A673 (cell line): ENCODE data around the gene C3orf18. TPM values are rescaled to one million over a fixed set of nuclear protein-coding genes. Genes with fewer than 3 reads are reported as not detected.

Source experiments
- BruUV-seq: library from RNA; stranded (reverse); fragments of 400-500 nt; replicated peaks from 2 replicates; lab custom pipeline; 2021; lab: Mats Ljungman, UMichigan
- CTCF ChIA-PET: fragments of 300-600 bp; sonication (Branson Sonifier 250); formaldehyde crosslinking; loops from one replicate; lab custom pipeline; 2022; ENCODE audit warnings: antibody characterized with exemption; lab: Charles Lee
- POLR2A ChIA-PET: fragments of 300-600 bp; sonication (Branson Sonifier 250); formaldehyde crosslinking; loops from one replicate; lab custom pipeline; 2022; ENCODE audit warnings: antibody characterized with exemption; ENCODE audit not compliant: low non-redundant PET; lab: Charles Lee
- DNase-seq: peaks from one replicate; pipeline ENCODE4 v3.0.0-alpha.2; 2015; ENCODE audit warnings: low spot score
- H3K27ac ChIP-seq: fragments of 200-600 bp; sonication (generic); 2 replicates; pipeline ENCODE4 v1.5.1; 2016; ENCODE audit warnings: mixed run types, low read depth, mild to moderate bottlenecking, mixed read lengths, antibody characterized with exemption, low read length; ENCODE audit not compliant: poor library complexity, severe bottlenecking
- H3K27me3 ChIP-seq: fragments of 200-600 bp; sonication (generic); replicated peaks from 2 replicates; pipeline ENCODE4 v1.6.1; 2017; ENCODE audit warnings: mixed run types, low read depth, mild to moderate bottlenecking, mixed read lengths, antibody characterized with exemption, low read length; ENCODE audit not compliant: insufficient read depth, poor library complexity
- H3K36me3 ChIP-seq: fragments of 200-600 bp; sonication (generic); 2 replicates; pipeline ENCODE4 v1.6.1; 2016; ENCODE audit warnings: mixed run types, mild to moderate bottlenecking, mixed read lengths, antibody characterized with exemption, low read length; ENCODE audit not compliant: insufficient read depth, poor library complexity, severe bottlenecking
- H3K4me1 ChIP-seq: fragments of 200-600 bp; sonication (generic); 2 replicates; pipeline ENCODE4 v1.6.1; 2017; ENCODE audit warnings: mixed run types, mild to moderate bottlenecking, mixed read lengths, antibody characterized with exemption, low read length; ENCODE audit not compliant: insufficient read depth, poor library complexity, severe bottlenecking
- H3K4me3 ChIP-seq: fragments of 200-600 bp; sonication (generic); 2 replicates; pipeline ENCODE4 v1.5.1; 2016; ENCODE audit warnings: low read depth, mixed run types, mild to moderate bottlenecking, mixed read lengths, low read length; ENCODE audit not compliant: poor library complexity, severe bottlenecking
- H3K9me3 ChIP-seq: fragments of 200-600 bp; sonication (generic); 2 replicates; pipeline ENCODE4 v1.6.1; 2016; ENCODE audit warnings: mixed run types, low read depth, mild to moderate bottlenecking, mixed read lengths, antibody characterized with exemption, low read length; ENCODE audit not compliant: poor library complexity, severe bottlenecking
- EZH2 ChIP-seq: fragments of 200-600 bp; sonication (generic); IDR thresholded peaks from 2 replicates; pipeline ENCODE4 v1.6.1; 2017; ENCODE audit warnings: borderline replicate concordance, low read depth, mild to moderate bottlenecking, mixed read lengths, antibody characterized with exemption, low read length; ENCODE audit not compliant: poor library complexity, severe bottlenecking
- intact Hi-C: fragments of 100-400 bp; cut with micrococcal nuclease; formaldehyde crosslinking; loops from one replicate; pipeline ENCODE4 v1.10.0; 2022; ENCODE audit not compliant: unreplicated experiment
- total RNA-seq: library from RNA; stranded (reverse); gene quantifications from 2 replicates; pipeline ENCODE4 v1.2.3, GENCODE V29; 2021
- TF ChIP-seq, protein P1 (sequence below): fragments of 300-800, 200-600 bp; sonication (generic); conservative IDR thresholded peaks from 2 replicates; pipeline ENCODE4 v1.5.1; 2017; ENCODE audit warnings: low read depth, mild to moderate bottlenecking, antibody characterized with exemption, low read length, moderate library complexity, mixed read lengths

C3orf18 gene
- total RNA-seq, 1 experiment from 2014 or later: 1.5 TPM

DNA sequence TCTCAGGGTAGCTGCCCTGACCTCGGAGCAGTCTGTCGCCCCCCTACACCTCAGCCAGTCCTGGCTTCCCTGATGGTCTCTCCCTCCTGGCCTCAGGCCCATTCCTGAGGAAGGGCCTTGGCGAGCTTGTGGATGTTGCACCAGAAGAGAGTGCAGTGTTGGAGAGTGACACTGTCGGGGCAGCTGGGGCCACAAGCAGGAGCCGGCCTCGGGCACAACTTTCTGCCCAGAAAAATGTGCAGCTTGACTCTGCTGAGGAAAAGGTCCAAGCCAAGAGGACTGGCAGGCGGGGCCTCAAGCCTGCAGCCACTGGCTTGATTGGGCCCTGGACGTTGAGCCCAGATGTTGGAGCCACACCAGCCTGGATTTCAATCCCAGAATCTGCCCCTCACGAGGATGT, 14.5 kb upstream of the C3orf18 start:
- DNase-seq: no peak
- intact Hi-C loops: no loop called here
- ChIA-PET POLR2A (no interaction called here), CTCF (no interaction called here)
- H3K27me3 ChIP-seq: no peaks in the 10 kb centered on the region
- no TSS peak for BruUV-seq
- no peak for TF ChIP-seq EZH2
- TF ChIP-seq, protein P1, sequence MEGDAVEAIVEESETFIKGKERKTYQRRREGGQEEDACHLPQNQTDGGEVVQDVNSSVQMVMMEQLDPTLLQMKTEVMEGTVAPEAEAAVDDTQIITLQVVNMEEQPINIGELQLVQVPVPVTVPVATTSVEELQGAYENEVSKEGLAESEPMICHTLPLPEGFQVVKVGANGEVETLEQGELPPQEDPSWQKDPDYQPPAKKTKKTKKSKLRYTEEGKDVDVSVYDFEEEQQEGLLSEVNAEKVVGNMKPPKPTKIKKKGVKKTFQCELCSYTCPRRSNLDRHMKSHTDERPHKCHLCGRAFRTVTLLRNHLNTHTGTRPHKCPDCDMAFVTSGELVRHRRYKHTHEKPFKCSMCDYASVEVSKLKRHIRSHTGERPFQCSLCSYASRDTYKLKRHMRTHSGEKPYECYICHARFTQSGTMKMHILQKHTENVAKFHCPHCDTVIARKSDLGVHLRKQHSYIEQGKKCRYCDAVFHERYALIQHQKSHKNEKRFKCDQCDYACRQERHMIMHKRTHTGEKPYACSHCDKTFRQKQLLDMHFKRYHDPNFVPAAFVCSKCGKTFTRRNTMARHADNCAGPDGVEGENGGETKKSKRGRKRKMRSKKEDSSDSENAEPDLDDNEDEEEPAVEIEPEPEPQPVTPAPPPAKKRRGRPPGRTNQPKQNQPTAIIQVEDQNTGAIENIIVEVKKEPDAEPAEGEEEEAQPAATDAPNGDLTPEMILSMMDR: no peak
- no peak overlapping the region for H3K27ac ChIP-seq
- no peak overlapping the region for H3K4me3 ChIP-seq
- H3K9me3 ChIP-seq: no peaks in the 10 kb centered on the region
- no peaks in the 10 kb centered on the region for H3K36me3 ChIP-seq
- H3K4me1 ChIP-seq: no peaks in the 10 kb centered on the region

DNA sequence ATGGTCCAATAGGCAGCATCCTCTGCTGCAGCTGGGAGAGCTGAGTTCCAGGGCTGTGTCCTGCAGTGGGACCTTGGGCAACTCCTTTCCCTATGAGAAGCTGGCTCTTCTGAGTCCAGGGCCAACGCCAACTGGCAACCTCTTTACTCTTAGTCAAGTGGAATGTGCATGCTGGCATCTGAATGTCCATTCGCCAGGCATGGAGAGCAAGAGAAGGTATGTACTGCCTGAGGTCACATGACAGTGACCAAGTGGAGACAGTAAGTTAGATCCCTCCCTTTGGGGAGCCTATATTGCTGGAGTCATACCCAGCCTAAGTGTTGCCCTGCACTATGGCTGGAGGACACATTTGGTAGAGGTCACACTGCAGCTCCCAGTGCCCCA, 13.9 kb upstream of the C3orf18 start:
- Histone ChIP-seq H3K27ac (no peak overlapping the region), H3K9me3 (no peaks in the 10 kb centered on the region), H3K4me1 (no peaks in the 10 kb centered on the region), H3K4me3 (no peak overlapping the region), H3K36me3 (no peaks in the 10 kb centered on the region), H3K27me3 (no peaks in the 10 kb centered on the region)
- BruUV-seq: no TSS peak
- ChIA-PET POLR2A (no interaction called here), CTCF (no interaction called here)
- intact Hi-C loops: no loop called here
- no peak for DNase-seq
- TF ChIP-seq EZH2: no peak
- TF ChIP-seq, protein P1: no peak

DNA sequence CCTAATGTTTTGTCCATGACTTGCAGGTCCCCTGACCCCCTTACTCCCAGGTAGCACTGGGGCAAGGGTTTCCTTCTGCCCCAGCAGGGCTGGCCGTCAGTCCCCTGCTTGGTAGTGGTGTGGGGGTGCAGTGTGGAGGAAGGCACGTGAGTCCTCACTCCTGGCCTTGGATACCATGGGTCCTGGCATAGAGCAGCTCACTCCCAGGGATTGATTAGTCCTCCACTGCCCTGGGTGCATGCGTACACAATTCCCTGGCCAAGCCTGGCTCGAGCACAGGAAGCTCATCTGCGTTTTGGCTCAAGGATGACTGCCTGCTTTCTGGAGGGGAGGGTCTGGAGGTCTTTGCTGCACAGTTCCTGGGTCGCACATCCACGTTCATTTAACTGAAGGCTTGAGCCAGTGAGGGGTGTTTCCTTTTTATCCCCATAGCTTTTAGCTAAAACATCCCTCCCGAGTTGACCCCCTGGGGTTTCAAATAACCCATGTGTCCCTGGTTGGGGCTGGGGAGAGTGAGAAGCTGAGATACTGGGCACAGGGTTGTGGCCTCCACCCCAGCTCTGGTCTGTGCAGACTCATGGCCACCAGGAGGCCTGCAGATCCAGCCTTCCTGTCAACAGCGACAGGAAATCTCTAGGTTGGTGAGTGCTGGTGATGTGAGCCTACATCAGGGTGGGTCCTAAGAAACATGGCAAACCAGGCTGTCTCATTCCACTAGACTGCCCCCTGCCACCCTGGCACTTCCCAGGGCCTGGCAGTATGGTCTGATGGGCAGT, 13.3 kb upstream of the C3orf18 start:
- TF ChIP-seq, protein P1: no peak
- TF ChIP-seq EZH2: no peak
- Histone ChIP-seq H3K36me3 (no peaks in the 10 kb centered on the region), H3K9me3 (no peaks in the 10 kb centered on the region), H3K27ac (no peak overlapping the region), H3K27me3 (no peaks in the 10 kb centered on the region), H3K4me3 (no peak overlapping the region), H3K4me1 (no peaks in the 10 kb centered on the region)
- intact Hi-C loops: no loop called here
- no peak for DNase-seq
- BruUV-seq: no TSS peak
- POLR2A ChIA-PET: no interaction called here
- CTCF ChIA-PET: no interaction called here
